ENCODE results near the gene OSBPL10. TPM values are rescaled to one million over a fixed set of nuclear protein-coding genes. Genes with fewer than 3 reads are reported as not detected.

The OSBPL10 gene
- total RNA-seq, 1 donor from 2014 or later: 52.7 TPM

GRCh38 chr3:31699309-31699953 lies 281.6 kb downstream of the OSBPL10 start:
- no peak overlapping the region for H3K9ac ChIP-seq (ENCODE audit: low read length)
- no peak overlapping the region for H3K4me3 ChIP-seq (ENCODE audit: insufficient read depth, low read depth, low read length)
- Mint-ChIP-seq H3K4me1 (ENCODE audit: low read depth, unreplicated experiment) (peaks cover 12% of the 10 kb centered on the region), H3K27ac (ENCODE audit: unreplicated experiment) (no peak overlapping the region), H3K9me3 (ENCODE audit: unreplicated experiment) (no peaks in the 10 kb centered on the region), H3K36me3 (ENCODE audit: low read depth, unreplicated experiment) (peaks cover 26% of the 10 kb centered on the region), H3K4me3 (ENCODE audit: unreplicated experiment) (no peak overlapping the region), H3K27me3 (ENCODE audit: low read depth, unreplicated experiment) (no peaks in the 10 kb centered on the region)
- no peaks in the 10 kb centered on the region for H3K4me1 ChIP-seq (ENCODE audit: insufficient read depth, low read length)
- TF ChIP-seq CTCF (IDR thresholded peaks at IDR 0.05; ENCODE audit: insufficient read depth, low read depth, low read length) (no peak), EZH2 (IDR thresholded peaks at IDR 0.05; ENCODE audit: insufficient read depth, low read length) (no peak)
- H2AFZ ChIP-seq (ENCODE audit: low read depth, low read length): no peak overlapping the region
- H3K27ac ChIP-seq (ENCODE audit: low read depth, low read length): no peak overlapping the region
- DNase-seq (ENCODE audit: low read depth) (no peak), FAIRE-seq (no peak)
- H3K79me2 ChIP-seq (ENCODE audit: insufficient read depth, low read length): no peaks in the 10 kb centered on the region
- no peaks in the 10 kb centered on the region for H3K36me3 ChIP-seq (ENCODE audit: insufficient read depth, low read length)
- H3K4me2 ChIP-seq (ENCODE audit: low read length): no peak overlapping the region
- no peaks in the 10 kb centered on the region for H3K27me3 ChIP-seq (ENCODE audit: insufficient read depth, low read length)
- no peaks in the 10 kb centered on the region for H3K9me3 ChIP-seq (ENCODE audit: insufficient read depth, low read depth, low read length)
- H4K20me1 ChIP-seq (ENCODE audit: insufficient read depth, low read length): no peaks in the 10 kb centered on the region

DNA sequence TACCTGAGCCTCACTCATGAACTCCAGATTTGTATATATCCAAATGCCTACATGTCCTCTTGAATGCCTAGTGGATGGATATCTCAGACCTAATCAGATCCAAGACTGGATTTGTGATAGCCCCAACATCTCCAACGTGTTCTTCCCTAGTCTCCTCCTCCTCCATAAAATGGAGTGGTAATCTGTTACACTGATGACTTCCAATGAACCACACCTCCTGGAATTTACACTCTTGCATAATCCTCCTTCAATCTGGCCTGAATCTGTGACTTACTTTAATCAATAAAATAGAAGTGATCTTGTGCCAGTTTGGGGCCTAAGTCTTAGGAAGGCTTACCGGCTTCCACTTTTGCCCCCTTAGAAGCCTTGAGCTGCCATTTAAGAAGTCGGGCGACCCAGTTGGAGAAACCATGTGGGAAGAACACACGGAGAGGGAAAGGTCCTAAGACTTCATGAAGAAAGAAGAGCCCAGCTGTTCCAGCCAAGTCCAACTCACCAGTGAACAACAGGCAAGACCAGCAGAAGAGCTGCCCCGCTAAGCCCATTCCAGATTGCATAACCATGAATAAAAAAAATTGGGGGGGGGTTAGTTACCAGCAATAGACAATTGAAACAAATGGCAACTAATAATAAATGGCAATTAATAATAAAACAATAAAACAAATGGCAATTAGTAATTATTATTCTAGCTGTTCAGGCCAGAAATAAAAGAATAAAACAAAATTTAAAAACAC lies 284.1 kb downstream of the OSBPL10 start:
- H3K4me1 Mint-ChIP-seq (ENCODE audit: low read depth, unreplicated experiment): peaks cover 7% of the 10 kb centered on the region
- no peak overlapping the region for H3K4me3 Mint-ChIP-seq (ENCODE audit: unreplicated experiment)
- no peaks in the 10 kb centered on the region for H3K27me3 Mint-ChIP-seq (ENCODE audit: low read depth, unreplicated experiment)
- Histone ChIP-seq H4K20me1 (ENCODE audit: insufficient read depth, low read length) (no peaks in the 10 kb centered on the region), H3K9me3 (ENCODE audit: insufficient read depth, low read depth, low read length) (no peaks in the 10 kb centered on the region), H3K4me1 (ENCODE audit: insufficient read depth, low read length) (no peaks in the 10 kb centered on the region), H3K4me3 (ENCODE audit: insufficient read depth, low read depth, low read length) (no peak overlapping the region), H3K4me2 (ENCODE audit: low read length) (no peak overlapping the region), H3K27me3 (ENCODE audit: insufficient read depth, low read length) (no peaks in the 10 kb centered on the region), H2AFZ (ENCODE audit: low read depth, low read length) (no peak overlapping the region), H3K27ac (ENCODE audit: low read depth, low read length) (no peak overlapping the region), H3K79me2 (ENCODE audit: insufficient read depth, low read length) (no peaks in the 10 kb centered on the region), H3K9ac (ENCODE audit: low read length) (no peak overlapping the region), H3K36me3 (ENCODE audit: insufficient read depth, low read length) (no peaks in the 10 kb centered on the region)
- TF ChIP-seq EZH2 (IDR thresholded peaks at IDR 0.05; ENCODE audit: insufficient read depth, low read length) (no peak), CTCF (IDR thresholded peaks at IDR 0.05; ENCODE audit: insufficient read depth, low read depth, low read length) (no peak)
- FAIRE-seq (no peak), DNase-seq (ENCODE audit: low read depth) (no peak)
- H3K9me3 Mint-ChIP-seq (ENCODE audit: unreplicated experiment): no peaks in the 10 kb centered on the region
- no peak overlapping the region for H3K27ac Mint-ChIP-seq (ENCODE audit: unreplicated experiment)
- peaks cover 23% of the 10 kb centered on the region for H3K36me3 Mint-ChIP-seq (ENCODE audit: low read depth, unreplicated experiment)

DNA sequence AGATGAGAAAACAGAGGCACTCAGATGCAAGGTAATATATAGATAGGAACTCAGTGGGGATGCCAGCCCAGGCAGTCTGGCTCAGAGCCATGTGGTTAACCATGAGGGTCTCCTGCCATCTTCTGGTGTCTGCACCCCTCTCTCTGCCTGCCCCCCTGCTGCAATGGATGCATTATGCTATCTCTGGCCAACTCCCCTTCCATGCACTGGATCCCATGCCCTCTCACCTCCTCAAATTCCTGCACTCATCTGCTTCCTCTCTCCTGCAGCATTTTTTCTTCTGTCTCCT lies 285.1 kb downstream of the OSBPL10 start:
- Histone ChIP-seq H4K20me1 (ENCODE audit: insufficient read depth, low read length) (no peaks in the 10 kb centered on the region), H3K9me3 (ENCODE audit: insufficient read depth, low read depth, low read length) (no peaks in the 10 kb centered on the region), H3K4me3 (ENCODE audit: insufficient read depth, low read depth, low read length) (no peak overlapping the region), H3K79me2 (ENCODE audit: insufficient read depth, low read length) (no peaks in the 10 kb centered on the region), H2AFZ (ENCODE audit: low read depth, low read length) (no peak overlapping the region), H3K4me1 (ENCODE audit: insufficient read depth, low read length) (no peaks in the 10 kb centered on the region), H3K27ac (ENCODE audit: low read depth, low read length) (no peak overlapping the region), H3K4me2 (ENCODE audit: low read length) (no peak overlapping the region), H3K27me3 (ENCODE audit: insufficient read depth, low read length) (no peaks in the 10 kb centered on the region), H3K9ac (ENCODE audit: low read length) (no peak overlapping the region), H3K36me3 (ENCODE audit: insufficient read depth, low read length) (no peaks in the 10 kb centered on the region)
- Mint-ChIP-seq H3K4me3 (ENCODE audit: unreplicated experiment) (no peak overlapping the region), H3K27me3 (ENCODE audit: low read depth, unreplicated experiment) (no peaks in the 10 kb centered on the region), H3K36me3 (ENCODE audit: low read depth, unreplicated experiment) (peaks cover 20% of the 10 kb centered on the region), H3K27ac (ENCODE audit: unreplicated experiment) (no peak overlapping the region), H3K4me1 (ENCODE audit: low read depth, unreplicated experiment) (peaks cover 4% of the 10 kb centered on the region), H3K9me3 (ENCODE audit: unreplicated experiment) (no peaks in the 10 kb centered on the region)
- DNase-seq (ENCODE audit: low read depth): no peak
- no peak for FAIRE-seq
- TF ChIP-seq CTCF (IDR thresholded peaks at IDR 0.05; ENCODE audit: insufficient read depth, low read depth, low read length) (no peak), EZH2 (IDR thresholded peaks at IDR 0.05; ENCODE audit: insufficient read depth, low read length) (no peak)

All from astrocyte (in vitro differentiated cells and primary cell).